GM23338 (cell line): ENCODE results near the gene ELMO3. TPM values are rescaled to one million over a fixed set of nuclear protein-coding genes. Genes with fewer than 3 reads are reported as not detected.

Source experiments
- ATAC-seq: fragments of 200-7000 bp; cut with Tn5 transposase; 3 replicates; pipeline ENCODE4 v1.9.1; 2020
- DNase-seq: peaks from one replicate; pipeline ENCODE4 v3.0.0-alpha.2; 2015; ENCODE audit warnings: low spot score
- H2AFZ ChIP-seq: fragments of 200-600 bp; sonication (generic); 2 replicates; pipeline ENCODE4 v1.8.0; 2016; ENCODE audit warnings: antibody characterized with exemption, mild to moderate bottlenecking, moderate library complexity
- H3F3A ChIP-seq: fragments of 200-600 bp; sonication (generic); replicated peaks from 2 replicates; pipeline ENCODE4 v1.8.0; 2017; ENCODE audit warnings: antibody characterized with exemption, mixed run types, low read depth
- H3K27ac ChIP-seq: fragments of 200-600 bp; sonication (generic); 2 replicates; pipeline ENCODE4 v1.6.1; 2016; ENCODE audit warnings: low read depth
- H3K27me3 ChIP-seq: fragments of 200-600 bp; sonication (generic); 2 replicates; pipeline ENCODE4 v1.8.0; 2016; ENCODE audit warnings: mild to moderate bottlenecking, mixed run types, moderate library complexity; ENCODE audit not compliant: insufficient read depth
- H3K36me3 ChIP-seq: fragments of 200-600 bp; sonication (generic); 2 replicates; pipeline ENCODE4 v1.8.0; 2016; ENCODE audit warnings: mild to moderate bottlenecking; ENCODE audit not compliant: insufficient read depth
- H3K4me1 ChIP-seq: fragments of 200-600 bp; sonication (generic); 2 replicates; pipeline ENCODE4 v1.8.0; 2016; ENCODE audit warnings: mild to moderate bottlenecking, moderate library complexity; ENCODE audit not compliant: insufficient read depth
- H3K4me2 ChIP-seq: fragments of 200-600 bp; sonication (generic); 2 replicates; pipeline ENCODE4 v1.7.1; 2017; ENCODE audit warnings: mixed run types
- H3K4me3 ChIP-seq: fragments of 200-600 bp; sonication (generic); 2 replicates; pipeline ENCODE4 v1.6.1; 2016; ENCODE audit warnings: mixed run types
- H3K79me2 ChIP-seq: fragments of 200-600 bp; sonication (generic); replicated peaks from 2 replicates; pipeline ENCODE4 v1.8.0; 2017; ENCODE audit warnings: mild to moderate bottlenecking; ENCODE audit not compliant: insufficient read depth
- H3K9me2 ChIP-seq: fragments of 200-600 bp; sonication (generic); 2 replicates; pipeline ENCODE4 v1.8.0; 2017; ENCODE audit not compliant: insufficient read depth
- H4K20me1 ChIP-seq: fragments of 200-600 bp; sonication (generic); replicated peaks from 2 replicates; pipeline ENCODE4 v1.8.0; 2017; ENCODE audit warnings: mild to moderate bottlenecking; ENCODE audit not compliant: insufficient read depth
- H3K27ac Mint-ChIP-seq: 2 replicates; pipeline ENCODE4 v1.8.0; 2020; ENCODE audit warnings: inconsistent platforms, mild to moderate bottlenecking, moderate library complexity, mixed read lengths
- H3K27me3 Mint-ChIP-seq: 3 replicates; pipeline ENCODE4 v1.8.0; 2022; ENCODE audit warnings: low read depth, mild to moderate bottlenecking, moderate library complexity, mixed read lengths, inconsistent platforms; ENCODE audit not compliant: insufficient read depth, poor library complexity
- H3K36me3 Mint-ChIP-seq: 3 replicates; pipeline ENCODE4 v1.8.0; 2021; ENCODE audit warnings: low read depth, mild to moderate bottlenecking, inconsistent platforms, moderate library complexity, mixed read lengths
- H3K4me1 Mint-ChIP-seq: 3 replicates; pipeline ENCODE4 v1.8.0; 2020; ENCODE audit warnings: mild to moderate bottlenecking, inconsistent platforms, mixed read lengths
- H3K4me3 Mint-ChIP-seq: 3 replicates; pipeline ENCODE4 v1.8.0; 2021; ENCODE audit warnings: moderate library complexity, mild to moderate bottlenecking, inconsistent platforms, mixed read lengths
- H3K9me3 Mint-ChIP-seq: 3 replicates; pipeline ENCODE4 v1.8.0; 2020; ENCODE audit warnings: moderate library complexity, mild to moderate bottlenecking, inconsistent platforms, mixed read lengths
- CREB1 ChIP-seq: fragments of 250-450 bp; sonication (Bioruptor Pico); IDR thresholded peaks from 2 replicates; pipeline ENCODE4 v1.5.0; 2020; ENCODE audit warnings: low read depth, mild to moderate bottlenecking, moderate library complexity
- CTCF ChIP-seq, 2 experiments: fragments of 200-600 bp in 1 of 2; sonication (generic) in 1 of 2; conservative IDR thresholded peaks; 2 replicates each; pipeline versions ENCODE4 v1.5.1 to v1.6.1; 2016 to 2017; ENCODE audit warnings: antibody characterized with exemption in 2 of 2, low read depth in 2 of 2, mild to moderate bottlenecking in 2 of 2, moderate library complexity in 1 of 2
- ETS1 ChIP-seq: IDR thresholded peaks from 2 replicates; pipeline ENCODE4 v1.6.1; 2016; ENCODE audit warnings: antibody characterized with exemption
- EZH2 ChIP-seq: fragments of 200-600 bp; sonication (generic); IDR thresholded peaks from one replicate; pipeline ENCODE4 v1.8.0; 2017; ENCODE audit warnings: antibody characterized with exemption, mild to moderate bottlenecking, low read depth; ENCODE audit not compliant: unreplicated experiment
- EZH2phosphoT487 ChIP-seq: fragments of 200-600 bp; sonication (generic); IDR thresholded peaks from one replicate; pipeline ENCODE4 v1.8.1; 2018; ENCODE audit warnings: antibody characterized with exemption; ENCODE audit not compliant: unreplicated experiment
- JUNB ChIP-seq: IDR thresholded peaks from one replicate; pipeline ENCODE4 v1.6.1; 2016; ENCODE audit warnings: antibody characterized with exemption; ENCODE audit not compliant: unreplicated experiment
- NANOG ChIP-seq: IDR thresholded peaks from 2 replicates; pipeline ENCODE4 v1.6.1; 2016; ENCODE audit warnings: antibody characterized with exemption, borderline replicate concordance
- POLR2AphosphoS5 ChIP-seq: IDR thresholded peaks from 2 replicates; pipeline ENCODE4 v1.6.1; 2016; ENCODE audit warnings: antibody characterized with exemption, low read depth
- STAT1 ChIP-seq: IDR thresholded peaks from one replicate; pipeline ENCODE4 v1.6.1; 2016; ENCODE audit warnings: antibody characterized with exemption; ENCODE audit not compliant: unreplicated experiment
- ZNF114 ChIP-seq: fragments of 250-450 bp; sonication (Bioruptor Pico); IDR thresholded peaks from 2 replicates; pipeline ENCODE4 v1.5.0; 2020; ENCODE audit warnings: mild to moderate bottlenecking, moderate library complexity
- ZNF331 ChIP-seq: fragments of 250-450 bp; sonication (Bioruptor Pico); IDR thresholded peaks from 2 replicates; pipeline ENCODE4 v1.5.0; 2020; ENCODE audit warnings: low read depth, mild to moderate bottlenecking, moderate library complexity
- ZNF462 ChIP-seq: fragments of 250-450 bp; sonication (Bioruptor Pico); IDR thresholded peaks from 2 replicates; pipeline ENCODE4 v1.5.0; 2020; ENCODE audit warnings: mild to moderate bottlenecking, moderate library complexity
- polyA plus RNA-seq: library from polyadenylated mRNA; unstranded; fragments of >200 nt; fragmentation: Nextera tagmentation; extraction: Ambion mirVana; gene quantifications from 2 replicates; pipeline ENCODE4 v1.2.1, GENCODE V29; 2016
- total RNA-seq: library from RNA; depleted of rRNA; stranded (reverse); fragments of >200 nt; shearing (Covaris generic); gene quantifications from 2 replicates; pipeline ENCODE4 v1.2.3, GENCODE V29; 2014
- TF ChIP-seq, protein P1 (sequence below): IDR thresholded peaks from one replicate; pipeline ENCODE4 v1.6.1; 2018; ENCODE audit warnings: antibody characterized with exemption; ENCODE audit not compliant: unreplicated experiment

The ELMO3 gene
- total and polyA plus RNA-seq, 2 experiments from 2014 or later: 4.7 to 16.2 TPM

GRCh38 chr16:67227567-67227921, 28.6 kb downstream of the ELMO3 start:
- H3K4me3 ChIP-seq: peak overlapping the region; percentile 86
- H4K20me1 ChIP-seq: peaks cover 5% of the 10 kb centered on the region; the same call in 1 of the 2 replicates
- H3K4me2 ChIP-seq: peak overlapping the region; percentile 93
- Mint-ChIP-seq H3K27ac (peak overlapping the region; percentile 95; the same call in 1 of the 2 replicates), H3K27me3 (peaks cover 20% of the 10 kb centered on the region), H3K4me1 (peaks cover 14% of the 10 kb centered on the region), H3K4me3 (peak overlapping the region; percentile 97), H3K9me3 (no peaks in the 10 kb centered on the region), H3K36me3 (peaks cover 47% of the 10 kb centered on the region)
- peaks cover 11% of the 10 kb centered on the region for H3K79me2 ChIP-seq
- ATAC-seq: no peak
- peaks cover 3% of the 10 kb centered on the region; the same call in 1 of the 2 replicates for H3K4me1 ChIP-seq
- peaks cover 9% of the 10 kb centered on the region; the same call in 1 of the 2 replicates for H3K36me3 ChIP-seq
- no peak for TF ChIP-seq ZNF331 (CRISPR knock-in tag)
- no peak for TF ChIP-seq STAT1
- TF ChIP-seq CTCF (conservative IDR thresholded peaks at IDR 0.05; ENCODE audit: low read depth in 2 of 2): no peak
- no peak for TF ChIP-seq EZH2
- TF ChIP-seq ZNF114 (CRISPR knock-in tag): no peak
- no peak for TF ChIP-seq EZH2phosphoT487
- TF ChIP-seq ZNF462 (CRISPR knock-in tag): no peak
- TF ChIP-seq ETS1: no peak
- no peak for TF ChIP-seq JUNB
- TF ChIP-seq CREB1: no peak
- TF ChIP-seq, protein P1, sequence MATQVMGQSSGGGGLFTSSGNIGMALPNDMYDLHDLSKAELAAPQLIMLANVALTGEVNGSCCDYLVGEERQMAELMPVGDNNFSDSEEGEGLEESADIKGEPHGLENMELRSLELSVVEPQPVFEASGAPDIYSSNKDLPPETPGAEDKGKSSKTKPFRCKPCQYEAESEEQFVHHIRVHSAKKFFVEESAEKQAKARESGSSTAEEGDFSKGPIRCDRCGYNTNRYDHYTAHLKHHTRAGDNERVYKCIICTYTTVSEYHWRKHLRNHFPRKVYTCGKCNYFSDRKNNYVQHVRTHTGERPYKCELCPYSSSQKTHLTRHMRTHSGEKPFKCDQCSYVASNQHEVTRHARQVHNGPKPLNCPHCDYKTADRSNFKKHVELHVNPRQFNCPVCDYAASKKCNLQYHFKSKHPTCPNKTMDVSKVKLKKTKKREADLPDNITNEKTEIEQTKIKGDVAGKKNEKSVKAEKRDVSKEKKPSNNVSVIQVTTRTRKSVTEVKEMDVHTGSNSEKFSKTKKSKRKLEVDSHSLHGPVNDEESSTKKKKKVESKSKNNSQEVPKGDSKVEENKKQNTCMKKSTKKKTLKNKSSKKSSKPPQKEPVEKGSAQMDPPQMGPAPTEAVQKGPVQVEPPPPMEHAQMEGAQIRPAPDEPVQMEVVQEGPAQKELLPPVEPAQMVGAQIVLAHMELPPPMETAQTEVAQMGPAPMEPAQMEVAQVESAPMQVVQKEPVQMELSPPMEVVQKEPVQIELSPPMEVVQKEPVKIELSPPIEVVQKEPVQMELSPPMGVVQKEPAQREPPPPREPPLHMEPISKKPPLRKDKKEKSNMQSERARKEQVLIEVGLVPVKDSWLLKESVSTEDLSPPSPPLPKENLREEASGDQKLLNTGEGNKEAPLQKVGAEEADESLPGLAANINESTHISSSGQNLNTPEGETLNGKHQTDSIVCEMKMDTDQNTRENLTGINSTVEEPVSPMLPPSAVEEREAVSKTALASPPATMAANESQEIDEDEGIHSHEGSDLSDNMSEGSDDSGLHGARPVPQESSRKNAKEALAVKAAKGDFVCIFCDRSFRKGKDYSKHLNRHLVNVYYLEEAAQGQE: no peak
- TF ChIP-seq POLR2AphosphoS5: no peak
- TF ChIP-seq NANOG: no peak
- no peak for DNase-seq
- no peaks in the 10 kb centered on the region for H3K9me2 ChIP-seq
- H3K27ac ChIP-seq: peak overlapping the region; percentile 81; the same call in 1 of the 2 replicates
- peak overlapping the region; percentile 70; the same call in 1 of the 2 replicates for H2AFZ ChIP-seq
- H3F3A ChIP-seq: no peaks in the 10 kb centered on the region
- no peaks in the 10 kb centered on the region for H3K27me3 ChIP-seq
